Body of pancreas (tissue), 4 donors: ENCODE measurements around the gene UST.

ENCODE experiments used
- CTCF ChIP-seq, 7 experiments: fragments of 450-650 bp in 4 of 7; fragments of 200-600 bp in 3 of 7; sonication (generic) in 3 of 7; IDR thresholded peaks; one replicate each; pipeline ENCODE4 v1.5.1; 2016 to 2019; ENCODE audit warnings: antibody characterized with exemption in 7 of 7
- POLR2A ChIP-seq, 3 donors: fragments of 450-650 bp; IDR thresholded peaks; one replicate each; pipeline ENCODE4 v1.6.1; 2016; ENCODE audit warnings: antibody characterized with exemption in 3 of 3, mild to moderate bottlenecking in 2 of 3

GRCh38 chr6:148883270-148883669, 136.4 kb downstream of the UST start:
- TF ChIP-seq POLR2A (IDR thresholded peaks at IDR 0.05) (no peak), CTCF (IDR thresholded peaks at IDR 0.05) (no peak)
